Epithelial cell of proximal tubule (primary cell): ENCODE data around the gene MVB12B. TPM values are rescaled to one million over a fixed set of nuclear protein-coding genes. Genes with fewer than 3 reads are reported as not detected.

Experiments used
- DNase-seq: peaks from one replicate; pipeline ENCODE4 v3.0.0-alpha.2; 2011; ENCODE audit warnings: low read depth
- H3K4me3 ChIP-seq: 2 replicates; pipeline ENCODE4 v1.5.1; 2011; ENCODE audit warnings: low read depth, mild to moderate bottlenecking, low read length
- total RNA-seq: library from RNA; depleted of rRNA; stranded (reverse); fragments of >200 nt; gene quantifications from 2 replicates; pipeline ENCODE4 v1.2.3, GENCODE V29; 2015
- TF ChIP-seq, protein P1 (sequence below): conservative IDR thresholded peaks from 2 replicates; pipeline ENCODE4 v1.5.1; 2012; ENCODE audit warnings: low read depth, mild to moderate bottlenecking, low read length

MVB12B gene
- total RNA-seq, 1 donor from 2014 or later: 6.1 TPM

DNA sequence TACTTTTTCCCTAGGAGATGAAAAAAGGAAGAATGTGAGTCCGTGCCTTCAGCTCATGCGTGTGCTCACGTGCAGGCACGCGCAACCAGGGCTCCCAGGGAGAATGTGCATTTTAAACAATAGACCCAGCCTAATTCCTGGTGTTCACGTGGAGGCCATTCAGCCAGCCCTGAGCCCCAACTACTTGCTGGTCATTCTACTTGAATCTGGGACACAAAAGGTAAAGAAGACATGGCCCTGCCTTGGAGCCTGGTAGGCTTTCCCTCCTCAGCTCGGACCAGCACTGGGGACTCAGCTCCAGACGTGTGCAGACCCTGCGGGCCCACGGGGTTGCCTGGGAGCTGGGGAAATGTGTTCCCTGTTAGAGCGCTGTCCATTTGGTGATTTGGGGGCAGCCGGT, 125.5 kb downstream of the MVB12B start:
- no peak for DNase-seq
- TF ChIP-seq, protein P1, sequence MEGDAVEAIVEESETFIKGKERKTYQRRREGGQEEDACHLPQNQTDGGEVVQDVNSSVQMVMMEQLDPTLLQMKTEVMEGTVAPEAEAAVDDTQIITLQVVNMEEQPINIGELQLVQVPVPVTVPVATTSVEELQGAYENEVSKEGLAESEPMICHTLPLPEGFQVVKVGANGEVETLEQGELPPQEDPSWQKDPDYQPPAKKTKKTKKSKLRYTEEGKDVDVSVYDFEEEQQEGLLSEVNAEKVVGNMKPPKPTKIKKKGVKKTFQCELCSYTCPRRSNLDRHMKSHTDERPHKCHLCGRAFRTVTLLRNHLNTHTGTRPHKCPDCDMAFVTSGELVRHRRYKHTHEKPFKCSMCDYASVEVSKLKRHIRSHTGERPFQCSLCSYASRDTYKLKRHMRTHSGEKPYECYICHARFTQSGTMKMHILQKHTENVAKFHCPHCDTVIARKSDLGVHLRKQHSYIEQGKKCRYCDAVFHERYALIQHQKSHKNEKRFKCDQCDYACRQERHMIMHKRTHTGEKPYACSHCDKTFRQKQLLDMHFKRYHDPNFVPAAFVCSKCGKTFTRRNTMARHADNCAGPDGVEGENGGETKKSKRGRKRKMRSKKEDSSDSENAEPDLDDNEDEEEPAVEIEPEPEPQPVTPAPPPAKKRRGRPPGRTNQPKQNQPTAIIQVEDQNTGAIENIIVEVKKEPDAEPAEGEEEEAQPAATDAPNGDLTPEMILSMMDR: no peak
- H3K4me3 ChIP-seq: no peak overlapping the region

DNA sequence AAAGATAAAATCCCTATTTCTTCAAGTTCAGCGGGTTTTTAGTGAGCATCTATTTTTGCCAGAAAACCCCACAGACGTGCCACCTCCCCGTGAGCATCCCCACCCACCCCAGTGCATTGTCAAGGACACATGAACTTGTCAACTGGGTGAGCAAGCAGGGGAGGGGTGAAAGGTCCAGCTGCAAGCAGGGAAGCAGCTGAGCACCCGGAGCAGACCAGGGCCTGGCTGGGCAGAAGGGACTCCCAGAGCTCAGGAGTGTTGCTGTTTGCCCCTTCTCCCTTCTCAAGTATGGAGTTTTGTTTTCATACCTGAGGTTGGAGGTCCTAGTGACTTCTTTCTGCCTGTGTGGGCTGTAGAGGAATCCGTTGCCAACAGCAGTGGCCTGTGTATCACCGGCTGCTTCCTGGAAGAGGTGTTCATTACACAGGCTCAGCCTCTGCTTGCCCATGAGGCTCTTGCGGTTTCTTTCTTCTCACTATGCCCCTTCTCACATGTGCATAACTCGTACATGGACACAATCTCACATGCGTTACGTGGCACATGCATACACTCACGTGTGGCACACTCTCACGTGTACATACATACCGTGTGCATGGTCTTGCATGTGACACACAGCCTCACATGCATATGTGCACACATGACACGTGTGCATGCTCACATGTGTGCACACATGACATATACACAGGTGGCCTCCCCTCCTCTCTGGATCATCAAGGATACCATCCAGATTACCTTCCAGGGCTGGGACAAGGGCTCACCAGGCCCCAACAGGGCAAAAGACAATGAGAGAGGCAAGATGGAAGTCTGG, 126.7 kb downstream of the MVB12B start:
- TF ChIP-seq, protein P1: no peak

DNA sequence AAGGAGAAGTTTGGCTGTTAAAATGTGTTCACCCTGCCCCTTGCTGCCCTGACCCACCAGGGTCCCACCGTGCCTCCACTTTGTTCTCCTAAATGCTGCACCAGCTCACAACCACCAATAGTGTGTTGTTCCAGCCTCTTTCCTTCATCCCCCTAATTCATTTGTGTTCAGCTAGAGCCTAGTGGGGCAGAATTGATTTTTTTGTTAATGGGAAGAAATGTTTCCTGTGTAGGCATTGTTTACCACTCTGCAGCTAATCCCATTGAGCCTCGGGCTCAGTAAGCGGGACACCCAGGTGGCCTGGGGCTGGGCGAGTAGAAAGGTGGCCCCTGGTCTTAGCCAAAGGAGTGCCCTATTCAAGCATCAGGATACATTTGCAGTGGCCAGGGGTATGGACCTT, 127.6 kb downstream of the MVB12B start:
- no peak for DNase-seq
- no peak overlapping the region for H3K4me3 ChIP-seq
- TF ChIP-seq, protein P1: no peak

More for the DNA sequence above, 126.7 kb downstream of the MVB12B start:
- no peak for DNase-seq
- no peak overlapping the region for H3K4me3 ChIP-seq

DNA sequence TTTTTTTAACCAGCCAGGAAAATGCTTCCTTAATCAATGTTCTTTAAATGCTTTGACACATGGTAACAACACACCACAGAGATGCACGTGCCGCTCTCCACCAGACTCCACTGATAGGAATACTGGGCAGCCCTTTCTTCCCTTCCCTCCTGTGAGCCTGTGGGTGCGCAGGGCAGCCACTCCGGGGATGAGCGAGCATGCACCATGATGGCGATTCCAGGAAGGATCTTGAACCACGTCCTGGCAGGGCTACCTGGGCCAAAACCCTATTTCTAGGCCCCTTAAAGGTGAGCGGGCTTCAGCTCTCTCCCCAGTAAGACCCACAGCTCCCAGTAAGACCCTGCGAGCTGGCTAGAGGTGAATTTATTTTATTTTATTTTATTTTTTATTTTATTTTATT, 128.2 kb downstream of the MVB12B start:
- no peak overlapping the region for H3K4me3 ChIP-seq
- TF ChIP-seq, protein P1: no peak
- no peak for DNase-seq

DNA sequence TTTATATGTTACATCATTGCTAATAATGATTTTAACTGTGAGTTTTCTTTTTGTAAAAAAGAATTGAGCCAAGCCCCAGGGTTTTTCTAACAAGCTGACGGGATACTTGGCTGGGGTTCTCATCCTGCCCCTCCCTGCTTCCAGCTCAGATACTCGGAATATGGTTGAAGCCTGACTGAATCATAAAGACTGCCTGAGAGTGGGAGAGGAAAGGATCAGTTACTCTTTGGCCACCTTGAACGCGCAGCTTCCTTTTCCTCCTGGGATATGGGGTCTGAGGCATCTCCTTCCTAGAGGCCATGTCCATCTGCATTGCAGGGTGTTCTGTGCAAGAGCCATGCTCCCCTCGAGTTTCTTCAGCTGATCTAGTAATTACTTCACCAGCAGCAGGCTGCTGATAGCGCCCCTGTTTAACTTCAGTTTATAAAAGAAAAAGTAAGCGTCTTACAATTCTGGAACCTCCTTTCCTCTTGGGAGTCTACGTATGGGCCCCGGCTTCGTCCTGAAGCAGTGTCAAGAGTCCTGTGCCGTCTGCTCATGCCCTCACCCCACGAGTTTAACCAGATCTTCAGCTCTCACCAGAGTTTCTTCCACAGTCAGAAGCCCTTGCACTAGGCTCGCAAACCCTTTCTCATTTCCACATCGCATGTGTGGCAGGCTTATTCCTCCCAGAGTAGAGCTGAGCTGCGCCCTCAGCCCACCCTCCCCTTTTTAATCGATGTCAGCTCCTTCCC, 130.0 kb downstream of the MVB12B start:
- TF ChIP-seq, protein P1: no peak
- no peak for DNase-seq
- no peak overlapping the region for H3K4me3 ChIP-seq

DNA sequence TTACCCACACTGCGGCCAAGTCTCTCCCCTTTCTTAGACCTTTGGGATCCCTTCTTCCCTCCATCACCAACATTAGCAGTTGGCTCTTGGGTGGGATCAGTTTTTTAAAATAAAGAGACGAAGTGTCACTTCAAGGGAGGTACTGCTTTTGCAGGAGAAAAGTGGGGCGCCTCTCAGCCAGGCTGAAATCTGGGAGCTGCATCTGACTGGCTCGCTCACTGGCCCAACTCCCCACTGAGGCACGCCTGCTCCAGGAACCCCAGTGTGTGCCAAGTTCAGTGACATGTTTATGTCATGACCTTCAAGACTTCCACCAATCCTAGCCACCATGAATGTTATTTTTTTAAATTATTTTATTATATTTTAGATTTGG, 130.5 kb downstream of the MVB12B start:
- TF ChIP-seq, protein P1: no peak
- no peak overlapping the region for H3K4me3 ChIP-seq
- no peak for DNase-seq
